ENCODE results near the gene CLEC4M.

- no peak for TF ChIP-seq POLR2A (IDR thresholded peaks at IDR 0.05; ENCODE audit: low read length)
- no peak for TF ChIP-seq GATA1 (IDR thresholded peaks at IDR 0.05; ENCODE audit: low read depth, low read length)
Measured at GRCh38 chr19:7771072-7771471, 8.0 kb downstream of the CLEC4M start.

Measured in erythroblast (primary cell).